Measurements from ENCODE around the gene YWHAE.

- TF ChIP-seq CTCF (IDR thresholded peaks at IDR 0.05) (peak; percentile 83 to 87 (median 85)), POLR2A (IDR thresholded peaks at IDR 0.05) (no peak), EP300 (IDR thresholded peaks at IDR 0.05) (peak in 1 of 2 donors; percentile 80)
Observed at GRCh38 chr17:1365445-1366039, 34.5 kb downstream of the YWHAE start.
